Neutrophil (primary cell): Measurements from ENCODE around the gene KCNAB2.
A peak's percentile ranks its signal among the peaks of the same experiment; 100 is the strongest.

Experiments
- H3K27ac ChIP-seq: fragments of 200-600 bp; sonication (generic); 2 replicates; pipeline ENCODE4 v1.5.1; 2016; ENCODE audit warnings: mild to moderate bottlenecking, moderate library complexity
- H3K27me3 ChIP-seq: fragments of 200-600 bp; sonication (generic); 2 replicates; pipeline ENCODE4 v1.6.0; 2016; ENCODE audit warnings: mild to moderate bottlenecking
- H3K36me3 ChIP-seq: fragments of 200-600 bp; sonication (generic); 2 replicates; pipeline ENCODE4 v1.5.1; 2017
- H3K4me1 ChIP-seq, 2 experiments: fragments of 200-600 bp in 1 of 2; sonication (generic) in 1 of 2; 1 replicate in 1 of 2; 2 replicates in 1 of 2; pipeline versions ENCODE4 v1.5.1 to v1.6.1; 2013 to 2016; ENCODE audit warnings: low read depth in 1 of 2, low read length in 1 of 2, mild to moderate bottlenecking in 1 of 2, moderate library complexity in 1 of 2; ENCODE audit not compliant: control insufficient read depth in 1 of 2, insufficient read depth in 1 of 2
- H3K4me3 ChIP-seq, 2 experiments: fragments of 200-600 bp in 1 of 2; sonication (generic) in 1 of 2; 1 replicate in 1 of 2; 2 replicates in 1 of 2; pipeline ENCODE4 v1.5.1; 2013 to 2016; ENCODE audit warnings: low read depth in 1 of 2, low read length in 1 of 2, mild to moderate bottlenecking in 1 of 2, moderate library complexity in 1 of 2
- H3K9me3 ChIP-seq: fragments of 200-600 bp; sonication (generic); 2 replicates; pipeline ENCODE4 v1.5.1; 2016
- TF ChIP-seq, protein P1 (sequence below): fragments of 200-600 bp; sonication (generic); IDR thresholded peaks from 2 replicates; pipeline ENCODE4 v1.5.1; 2016; ENCODE audit warnings: antibody characterized with exemption

KCNAB2 gene

DNA sequence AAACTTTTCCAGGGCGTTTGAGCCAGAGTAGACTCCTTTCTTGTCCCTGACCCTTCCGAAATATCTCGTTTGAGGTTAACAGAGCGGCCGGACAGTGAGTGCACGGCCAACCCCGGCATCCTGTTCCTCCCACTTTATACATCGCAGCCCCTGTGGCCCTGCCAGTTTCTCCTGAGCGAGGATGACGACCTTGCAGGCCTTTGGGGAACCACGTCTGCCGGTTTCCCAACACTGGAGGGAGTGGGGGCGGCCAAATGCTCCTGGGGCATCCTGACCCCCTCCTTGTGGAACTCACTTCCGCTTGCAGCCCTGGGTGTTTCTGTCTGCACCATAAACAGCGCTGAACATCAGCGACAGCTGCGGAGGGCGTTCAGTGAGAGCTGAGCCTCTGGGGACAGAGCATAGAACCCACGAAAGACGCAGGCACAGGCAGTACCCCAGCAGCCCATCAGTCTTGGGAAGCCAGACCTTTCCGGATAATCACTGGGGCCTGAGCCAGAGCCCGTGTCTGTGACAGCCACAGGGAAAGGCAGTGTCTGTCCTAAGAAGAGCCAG lies 4.8 kb upstream of the KCNAB2 start:
- TF ChIP-seq, protein P1, sequence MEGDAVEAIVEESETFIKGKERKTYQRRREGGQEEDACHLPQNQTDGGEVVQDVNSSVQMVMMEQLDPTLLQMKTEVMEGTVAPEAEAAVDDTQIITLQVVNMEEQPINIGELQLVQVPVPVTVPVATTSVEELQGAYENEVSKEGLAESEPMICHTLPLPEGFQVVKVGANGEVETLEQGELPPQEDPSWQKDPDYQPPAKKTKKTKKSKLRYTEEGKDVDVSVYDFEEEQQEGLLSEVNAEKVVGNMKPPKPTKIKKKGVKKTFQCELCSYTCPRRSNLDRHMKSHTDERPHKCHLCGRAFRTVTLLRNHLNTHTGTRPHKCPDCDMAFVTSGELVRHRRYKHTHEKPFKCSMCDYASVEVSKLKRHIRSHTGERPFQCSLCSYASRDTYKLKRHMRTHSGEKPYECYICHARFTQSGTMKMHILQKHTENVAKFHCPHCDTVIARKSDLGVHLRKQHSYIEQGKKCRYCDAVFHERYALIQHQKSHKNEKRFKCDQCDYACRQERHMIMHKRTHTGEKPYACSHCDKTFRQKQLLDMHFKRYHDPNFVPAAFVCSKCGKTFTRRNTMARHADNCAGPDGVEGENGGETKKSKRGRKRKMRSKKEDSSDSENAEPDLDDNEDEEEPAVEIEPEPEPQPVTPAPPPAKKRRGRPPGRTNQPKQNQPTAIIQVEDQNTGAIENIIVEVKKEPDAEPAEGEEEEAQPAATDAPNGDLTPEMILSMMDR = no peak
- Histone ChIP-seq H3K9me3 (no peaks in the 10 kb centered on the region), H3K27me3 (no peaks in the 10 kb centered on the region), H3K4me1 (peaks cover 39 to 42% of the 10 kb centered on the region in 2 experiments), H3K4me3 (no peak overlapping the region), H3K36me3 (peaks cover 77% of the 10 kb centered on the region), H3K27ac (peak overlapping the region; percentile 72)

DNA sequence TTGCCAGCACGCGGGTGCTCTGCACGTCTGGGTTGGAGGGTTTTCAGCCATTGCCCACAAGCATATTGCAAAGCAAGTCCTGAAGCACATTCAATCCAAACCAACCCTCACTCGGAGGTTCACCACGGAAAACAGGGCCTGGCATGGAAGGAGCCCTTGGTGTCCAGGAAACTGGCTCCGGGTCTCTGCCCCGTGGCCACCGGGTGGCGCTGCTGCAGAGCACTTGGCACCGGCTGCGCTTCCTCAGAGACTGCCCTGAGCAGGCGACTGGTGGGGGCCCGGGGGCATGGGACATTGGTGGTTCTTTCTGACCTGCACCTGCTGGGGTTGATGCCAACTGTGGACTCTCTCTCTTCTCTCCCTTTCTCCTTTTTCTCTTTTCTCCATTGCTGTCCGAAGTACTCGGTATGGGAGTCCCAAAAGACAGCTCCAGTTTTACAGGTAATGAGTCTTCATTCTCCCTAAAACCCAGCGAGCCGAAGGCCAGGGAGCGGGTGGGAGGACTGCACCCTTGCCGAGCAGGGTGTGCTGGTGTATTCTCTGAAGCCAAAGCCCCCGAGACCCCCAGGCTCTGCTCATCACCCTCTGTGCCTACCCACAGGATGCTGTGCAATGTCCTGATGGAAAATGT lies 4.1 kb upstream of the KCNAB2 start:
- H3K36me3 ChIP-seq = peaks cover 77% of the 10 kb centered on the region
- H3K27ac ChIP-seq = peak overlapping the region; percentile 72
- H3K4me1 ChIP-seq = peaks cover 39 to 42% of the 10 kb centered on the region in 2 experiments
- TF ChIP-seq, protein P1 = peak; percentile 48
- no peaks in the 10 kb centered on the region for H3K9me3 ChIP-seq
- no peak overlapping the region for H3K4me3 ChIP-seq
- no peaks in the 10 kb centered on the region for H3K27me3 ChIP-seq

DNA sequence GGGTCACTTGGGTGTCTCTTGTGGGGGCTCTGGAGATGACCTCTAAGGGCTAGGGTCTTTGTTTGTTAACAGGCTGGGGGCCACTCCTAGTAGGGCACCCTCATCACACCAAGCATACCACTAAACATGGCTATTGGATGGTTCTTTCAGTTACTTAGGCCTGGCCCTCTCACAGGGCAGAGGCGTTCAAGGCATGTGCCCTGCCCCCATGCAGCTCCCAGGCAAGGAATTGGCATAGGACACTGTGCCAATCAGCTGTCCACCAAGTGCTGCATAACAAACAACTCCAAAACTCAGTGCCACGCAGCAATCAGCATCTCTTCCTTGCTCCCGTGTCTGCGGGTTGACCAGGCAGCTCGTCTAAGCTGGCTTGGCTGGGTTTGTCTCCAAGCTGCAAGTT lies 2.1 kb upstream of the KCNAB2 start:
- H3K4me1 ChIP-seq = peaks cover 27 to 28% of the 10 kb centered on the region in 2 experiments
- peaks cover 90% of the 10 kb centered on the region for H3K36me3 ChIP-seq
- no peaks in the 10 kb centered on the region for H3K9me3 ChIP-seq
- H3K27ac ChIP-seq = no peak overlapping the region
- no peak overlapping the region for H3K4me3 ChIP-seq
- TF ChIP-seq, protein P1 = no peak
- H3K27me3 ChIP-seq = no peaks in the 10 kb centered on the region

DNA sequence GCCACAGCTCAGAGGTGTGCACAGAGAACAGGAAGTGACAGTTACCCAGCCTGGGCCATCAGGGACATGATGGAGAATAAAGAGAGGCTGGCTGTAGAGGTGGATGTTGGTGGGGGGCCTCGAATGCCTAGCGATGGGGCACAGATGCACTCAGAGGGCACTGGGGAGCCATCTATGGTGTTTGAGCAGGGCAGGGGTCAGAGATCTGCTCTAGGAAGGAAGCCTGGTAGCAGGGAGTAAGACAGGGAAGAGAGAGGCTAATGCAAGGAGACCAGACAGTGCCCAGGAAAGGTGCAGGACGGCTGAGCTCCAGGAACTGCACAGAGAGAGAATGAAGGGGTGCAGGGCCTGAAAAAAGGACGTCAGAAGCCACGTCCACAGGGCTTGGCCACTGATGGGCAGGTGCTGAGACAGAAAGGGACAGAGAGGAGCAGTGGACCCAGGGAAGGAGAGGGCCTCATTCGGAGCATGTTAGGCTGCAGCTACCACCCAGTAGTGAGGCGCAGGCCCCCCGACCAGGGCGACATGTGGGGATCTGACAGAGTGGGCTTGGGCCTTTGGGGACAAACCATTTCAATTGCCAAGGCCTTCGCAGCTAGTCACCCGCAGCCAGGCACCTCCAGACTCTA lies 1.1 kb upstream of the KCNAB2 start:
- H3K27ac ChIP-seq = no peak overlapping the region
- H3K36me3 ChIP-seq = peaks cover 99% of the 10 kb centered on the region
- H3K4me1 ChIP-seq = peaks cover 17 to 18% of the 10 kb centered on the region in 2 experiments
- H3K27me3 ChIP-seq = no peaks in the 10 kb centered on the region
- H3K4me3 ChIP-seq = no peak overlapping the region
- TF ChIP-seq, protein P1 = no peak
- H3K9me3 ChIP-seq = no peaks in the 10 kb centered on the region

DNA sequence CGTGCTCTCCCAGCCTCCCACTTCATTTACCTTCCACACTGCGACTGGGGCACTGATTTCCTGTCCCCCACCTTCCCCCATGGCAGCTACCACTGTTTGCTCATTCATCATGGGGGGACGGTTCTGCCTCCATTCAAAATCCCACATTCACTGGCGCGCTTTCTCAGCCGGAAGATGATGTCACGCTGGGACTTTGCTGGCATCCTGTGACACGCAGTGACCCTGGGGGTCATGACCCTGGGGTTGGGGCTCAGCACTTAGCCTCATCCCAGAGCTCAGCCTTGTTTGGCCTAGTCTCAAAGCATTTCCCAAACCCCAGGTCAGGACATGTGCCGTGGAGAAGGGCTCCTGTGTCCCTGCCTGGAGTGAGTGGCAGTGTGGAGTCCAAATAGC lies 582 bp upstream of the KCNAB2 start:
- H3K27ac ChIP-seq = no peak overlapping the region
- H3K4me1 ChIP-seq = peaks cover 12 to 13% of the 10 kb centered on the region in 2 experiments
- TF ChIP-seq, protein P1 = no peak
- no peak overlapping the region for H3K4me3 ChIP-seq
- H3K36me3 ChIP-seq = peaks cover 99% of the 10 kb centered on the region
- no peaks in the 10 kb centered on the region for H3K27me3 ChIP-seq
- H3K9me3 ChIP-seq = no peaks in the 10 kb centered on the region
